A549 (cell line): ENCODE data around the gene OXSM.

Source experiments
- BHLHE40 ChIP-seq: IDR thresholded peaks from 2 replicates; pipeline ENCODE4 v1.6.1; 2012; ENCODE audit warnings: low read depth, low read length, inconsistent platforms
- CBX2 ChIP-seq: fragments of 200-600 bp; sonication (generic); IDR thresholded peaks from 2 replicates; pipeline ENCODE4 v1.6.1; 2016; ENCODE audit warnings: low read depth, mild to moderate bottlenecking, borderline replicate concordance
- ESRRA ChIP-seq: fragments of 150-350 bp; IDR thresholded peaks from 2 replicates; pipeline ENCODE4 v1.6.1; 2014; ENCODE audit warnings: mild to moderate bottlenecking, low read length, borderline replicate concordance
- JUN ChIP-seq, 2 experiments: fragments of >200 bp; sonication (Bioruptor Twin); formaldehyde crosslinking; IDR thresholded peaks; 2 replicates in 1 of 2; 3 replicates in 1 of 2; pipeline ENCODE4 v1.6.1; 2016 to 2017
- MAFK ChIP-seq: fragments of 450-650 bp; IDR thresholded peaks from 2 replicates; pipeline ENCODE4 v1.6.1; 2014; ENCODE audit not compliant: partially characterized antibody
- NR3C1 ChIP-seq: fragments of >200 bp; sonication (Bioruptor Twin); formaldehyde crosslinking; IDR thresholded peaks from 3 replicates; pipeline ENCODE4 v1.6.1; 2017
- PHF8 ChIP-seq: fragments of 200-600 bp; sonication (generic); IDR thresholded peaks from 2 replicates; pipeline ENCODE4 v1.6.1; 2016; ENCODE audit warnings: low read depth, mild to moderate bottlenecking, antibody characterized with exemption, moderate library complexity, borderline replicate concordance
- POLR2A ChIP-seq: IDR thresholded peaks from 2 replicates; pipeline ENCODE4 v1.6.1; 2012; ENCODE audit warnings: mild to moderate bottlenecking, low read length
- RAD21 ChIP-seq, 2 experiments: fragments of >200 bp in 1 of 2; sonication (Bioruptor Twin) in 1 of 2; formaldehyde crosslinking in 1 of 2; IDR thresholded peaks in 1 of 2; conservative IDR thresholded peaks in 1 of 2; 2 replicates in 1 of 2; 3 replicates in 1 of 2; pipeline ENCODE4 v1.6.1; 2012 to 2018; ENCODE audit warnings: inconsistent platforms in 1 of 2
- TF ChIP-seq, protein P1 (sequence below): fragments of >200 bp; sonication (Bioruptor Twin); formaldehyde crosslinking; IDR thresholded peaks from 3 replicates; pipeline ENCODE4 v1.5.1; 2016
- TF ChIP-seq, protein P2 (sequence below): IDR thresholded peaks from 2 replicates; pipeline ENCODE4 v1.6.1; 2012; ENCODE audit warnings: low read depth, borderline replicate concordance
- TF ChIP-seq, protein P3 (sequence below): fragments of 450-650 bp; IDR thresholded peaks from 2 replicates; pipeline ENCODE4 v1.6.1; 2014; ENCODE audit warnings: antibody characterized with exemption

DNA sequence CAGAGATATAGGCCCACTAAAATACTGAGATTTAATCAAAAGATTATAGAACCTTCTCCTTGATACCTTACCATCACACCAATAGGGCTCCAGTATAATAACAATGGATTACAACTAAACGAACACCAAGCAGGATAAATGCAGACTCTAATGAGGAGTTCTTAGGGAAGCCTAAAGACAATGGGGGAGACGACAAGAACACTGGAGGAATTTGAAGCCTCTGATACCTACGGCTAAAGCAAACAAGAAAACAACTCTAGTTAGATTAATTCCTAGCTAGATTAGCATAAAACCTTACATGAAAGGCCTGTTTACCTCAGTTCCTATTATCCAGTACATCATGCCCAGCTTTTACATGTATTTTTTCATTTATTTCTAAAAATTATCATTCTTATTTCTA lies 41.7 kb upstream of the OXSM start:
- TF ChIP-seq, protein P1, sequence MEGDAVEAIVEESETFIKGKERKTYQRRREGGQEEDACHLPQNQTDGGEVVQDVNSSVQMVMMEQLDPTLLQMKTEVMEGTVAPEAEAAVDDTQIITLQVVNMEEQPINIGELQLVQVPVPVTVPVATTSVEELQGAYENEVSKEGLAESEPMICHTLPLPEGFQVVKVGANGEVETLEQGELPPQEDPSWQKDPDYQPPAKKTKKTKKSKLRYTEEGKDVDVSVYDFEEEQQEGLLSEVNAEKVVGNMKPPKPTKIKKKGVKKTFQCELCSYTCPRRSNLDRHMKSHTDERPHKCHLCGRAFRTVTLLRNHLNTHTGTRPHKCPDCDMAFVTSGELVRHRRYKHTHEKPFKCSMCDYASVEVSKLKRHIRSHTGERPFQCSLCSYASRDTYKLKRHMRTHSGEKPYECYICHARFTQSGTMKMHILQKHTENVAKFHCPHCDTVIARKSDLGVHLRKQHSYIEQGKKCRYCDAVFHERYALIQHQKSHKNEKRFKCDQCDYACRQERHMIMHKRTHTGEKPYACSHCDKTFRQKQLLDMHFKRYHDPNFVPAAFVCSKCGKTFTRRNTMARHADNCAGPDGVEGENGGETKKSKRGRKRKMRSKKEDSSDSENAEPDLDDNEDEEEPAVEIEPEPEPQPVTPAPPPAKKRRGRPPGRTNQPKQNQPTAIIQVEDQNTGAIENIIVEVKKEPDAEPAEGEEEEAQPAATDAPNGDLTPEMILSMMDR: no peak
- TF ChIP-seq POLR2A (no peak), RAD21 (conservative IDR thresholded peaks at IDR 0.05 in 1 of 2, IDR thresholded peaks at IDR 0.05 in 1 of 2) (no peak), PHF8 (no peak), ESRRA (no peak), BHLHE40 (no peak), CBX2 (no peak), NR3C1 (no peak), MAFK (no peak), JUN (IDR thresholded peaks at IDR 0.05) (no peak)
- TF ChIP-seq, protein P2, sequence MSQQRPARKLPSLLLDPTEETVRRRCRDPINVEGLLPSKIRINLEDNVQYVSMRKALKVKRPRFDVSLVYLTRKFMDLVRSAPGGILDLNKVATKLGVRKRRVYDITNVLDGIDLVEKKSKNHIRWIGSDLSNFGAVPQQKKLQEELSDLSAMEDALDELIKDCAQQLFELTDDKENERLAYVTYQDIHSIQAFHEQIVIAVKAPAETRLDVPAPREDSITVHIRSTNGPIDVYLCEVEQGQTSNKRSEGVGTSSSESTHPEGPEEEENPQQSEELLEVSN: no peak
- TF ChIP-seq, protein P3, sequence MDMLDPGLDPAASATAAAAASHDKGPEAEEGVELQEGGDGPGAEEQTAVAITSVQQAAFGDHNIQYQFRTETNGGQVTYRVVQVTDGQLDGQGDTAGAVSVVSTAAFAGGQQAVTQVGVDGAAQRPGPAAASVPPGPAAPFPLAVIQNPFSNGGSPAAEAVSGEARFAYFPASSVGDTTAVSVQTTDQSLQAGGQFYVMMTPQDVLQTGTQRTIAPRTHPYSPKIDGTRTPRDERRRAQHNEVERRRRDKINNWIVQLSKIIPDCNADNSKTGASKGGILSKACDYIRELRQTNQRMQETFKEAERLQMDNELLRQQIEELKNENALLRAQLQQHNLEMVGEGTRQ: no peak
